ENCODE data around the gene EDRF1.

EDRF1 gene

DNA sequence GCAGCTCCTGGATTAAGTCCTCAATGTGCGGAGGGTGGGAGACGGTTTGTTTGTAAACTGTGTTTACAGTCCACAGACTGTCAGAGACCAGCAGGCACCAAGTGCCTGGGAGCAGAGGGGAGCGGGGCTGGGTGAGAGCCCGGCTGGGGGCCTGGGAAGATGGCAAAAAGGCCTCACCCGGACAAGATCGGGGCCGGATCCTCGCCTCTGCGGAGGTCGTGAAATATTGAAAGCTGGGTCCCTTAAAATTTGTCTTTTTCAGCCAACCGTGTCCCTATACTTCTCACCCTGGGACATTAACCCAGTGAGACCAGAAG lies 53.3 kb downstream of the EDRF1 start:
- Histone ChIP-seq H3K4me1 (ENCODE audit: control insufficient read depth, insufficient read depth, low read length) (peaks cover 4% of the 10 kb centered on the region; the same call in 1 of the 2 replicates), H3K27ac (ENCODE audit: extremely low read depth, low read depth, low read length) (no peak overlapping the region), H3K9me3 (ENCODE audit: control insufficient read depth, insufficient read depth, low read depth, low read length) (no peaks in the 10 kb centered on the region), H3K36me3 (ENCODE audit: control insufficient read depth in 2 of 2, insufficient read depth in 1 of 2, low read length in 2 of 2) (peaks cover 0 to 7% of the 10 kb centered on the region in 2 experiments; a peak in 1 of 3 replicates), H3K4me3 (ENCODE audit: low read depth, low read length) (no peak overlapping the region)
- POLR2A ChIA-PET: no interaction called here
- CTCF ChIA-PET: no interaction called here
- TF ChIP-seq ZNF791 (tag by site-specific recombination; IDR thresholded peaks at IDR 0.05) (no peak), ZNF571 (tag by site-specific recombination; IDR thresholded peaks at IDR 0.05) (no peak), ZNF140 (tag by site-specific recombination; IDR thresholded peaks at IDR 0.05) (no peak), ZNF623 (tag by site-specific recombination; IDR thresholded peaks at IDR 0.05) (no peak), ZNF473 (tag by site-specific recombination; IDR thresholded peaks at IDR 0.05) (no peak), ZNF146 (tag by site-specific recombination; IDR thresholded peaks at IDR 0.05) (no peak), ZSCAN30 (tag by site-specific recombination; IDR thresholded peaks at IDR 0.05) (no peak), ZBTB8A (tag by site-specific recombination; IDR thresholded peaks at IDR 0.05) (no peak), ZFP69B (tag by site-specific recombination; IDR thresholded peaks at IDR 0.05) (no peak), ZBTB48 (tag by site-specific recombination; IDR thresholded peaks at IDR 0.05) (no peak), ZNF626 (tag by site-specific recombination; IDR thresholded peaks at IDR 0.05) (no peak)

DNA sequence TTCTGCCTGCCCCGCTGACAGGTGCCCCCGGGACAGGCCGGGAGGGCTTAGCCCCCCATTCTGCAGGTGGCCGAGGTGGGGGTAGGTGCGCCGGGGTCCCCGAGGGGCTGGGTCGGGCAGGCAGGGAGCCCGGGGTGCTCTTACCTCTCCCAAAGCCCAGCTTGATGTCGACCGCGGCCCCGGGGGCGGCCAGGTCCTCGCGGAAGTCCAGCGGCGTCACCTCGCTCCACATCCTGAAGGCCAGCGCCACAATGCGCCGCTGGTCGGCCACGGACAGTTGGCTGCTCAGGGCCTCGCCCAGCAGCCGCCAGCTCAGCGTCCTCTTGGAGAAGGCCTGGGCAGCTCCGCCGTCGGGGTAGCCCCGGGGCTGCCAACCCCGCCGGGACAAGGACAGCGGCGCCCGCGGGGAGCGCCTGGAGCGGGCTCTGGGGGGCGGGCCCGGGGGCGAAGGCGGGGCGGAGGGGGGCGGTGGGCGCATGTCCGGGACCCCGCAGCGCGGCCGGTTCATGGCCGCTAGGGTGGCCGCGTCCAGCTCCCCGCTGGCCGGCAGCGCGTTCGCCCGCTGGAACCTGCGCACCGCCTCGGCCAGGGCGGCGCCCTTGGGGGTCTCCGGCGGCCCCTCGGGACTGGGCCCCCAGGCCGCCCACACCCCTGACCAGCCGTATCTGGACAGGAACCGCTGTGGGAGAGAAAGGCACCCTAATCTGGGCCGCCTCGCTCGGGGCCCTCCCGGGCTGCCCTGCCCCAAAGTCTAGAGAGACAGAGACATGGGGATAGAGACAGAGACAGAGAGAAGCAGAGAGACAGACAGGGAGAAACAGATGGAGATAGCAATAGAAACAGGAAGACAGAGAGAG lies 54.4 kb downstream of the EDRF1 start:
- TF ChIP-seq ZNF394 (tag by site-specific recombination; IDR thresholded peaks at IDR 0.05; ENCODE audit: borderline replicate concordance) (no peak), ZNF510 (tag by site-specific recombination; IDR thresholded peaks at IDR 0.05; ENCODE audit: insufficient replicate concordance) (no peak), ZNF248 (tag by site-specific recombination; IDR thresholded peaks at IDR 0.05) (no peak), ZNF10 (tag by site-specific recombination; IDR thresholded peaks at IDR 0.05) (no peak), ZXDB (tag by site-specific recombination; IDR thresholded peaks at IDR 0.05) (no peak), ZNF24 (tag by site-specific recombination; IDR thresholded peaks at IDR 0.05) (no peak), YY2 (tag by site-specific recombination; IDR thresholded peaks at IDR 0.05) (no peak), ZNF843 (tag by site-specific recombination; IDR thresholded peaks at IDR 0.05) (no peak)
- Histone ChIP-seq H3K36me3 (ENCODE audit: control insufficient read depth in 2 of 2, insufficient read depth in 1 of 2, low read length in 2 of 2) (peaks cover 0 to 6% of the 10 kb centered on the region in 2 experiments; a peak in 1 of 3 replicates), H3K27ac (ENCODE audit: extremely low read depth, low read depth, low read length) (no peak overlapping the region), H3K9me3 (ENCODE audit: control insufficient read depth, insufficient read depth, low read depth, low read length) (no peaks in the 10 kb centered on the region), H3K4me1 (ENCODE audit: control insufficient read depth, insufficient read depth, low read length) (no peaks in the 10 kb centered on the region), H3K4me3 (ENCODE audit: low read depth, low read length) (no peak overlapping the region)
- POLR2A ChIA-PET: no interaction called here
- CTCF ChIA-PET: no interaction called here

DNA sequence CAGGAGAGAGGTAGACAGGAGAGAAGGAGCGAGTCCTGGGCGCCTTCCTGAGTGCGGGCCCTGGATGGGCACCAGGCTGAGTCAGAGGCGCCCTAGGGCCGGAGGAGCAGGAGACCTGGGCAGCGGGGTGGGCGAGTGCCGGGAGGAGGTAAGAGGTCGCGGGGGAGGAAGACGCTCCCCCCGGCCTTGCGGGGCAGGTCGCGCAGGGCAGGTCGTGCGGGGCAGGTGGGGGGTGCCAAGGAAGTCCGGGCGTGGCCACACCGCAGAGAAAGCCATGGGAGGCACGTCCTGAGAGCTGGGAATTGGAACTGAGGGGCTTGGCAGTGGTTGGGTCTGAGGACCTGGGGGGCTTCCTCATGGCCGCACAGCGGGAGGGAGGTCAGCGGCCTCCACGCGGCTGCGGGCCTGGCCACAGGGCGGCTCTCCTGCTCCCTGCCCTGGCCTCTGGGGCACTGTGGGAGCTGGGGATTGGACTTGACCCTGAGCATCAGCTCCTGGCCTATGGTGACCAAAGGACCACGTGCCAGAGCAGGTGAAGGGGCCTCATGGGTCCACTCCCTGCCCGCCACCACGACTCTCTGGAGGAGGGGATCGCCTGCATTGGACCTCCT lies 55.2 kb downstream of the EDRF1 start:
- Histone ChIP-seq H3K4me1 (ENCODE audit: control insufficient read depth, insufficient read depth, low read length) (no peaks in the 10 kb centered on the region), H3K27ac (ENCODE audit: extremely low read depth, low read depth, low read length) (no peak overlapping the region), H3K4me3 (ENCODE audit: low read depth, low read length) (no peak overlapping the region), H3K9me3 (ENCODE audit: control insufficient read depth, insufficient read depth, low read depth, low read length) (no peaks in the 10 kb centered on the region), H3K36me3 (ENCODE audit: control insufficient read depth in 2 of 2, insufficient read depth in 1 of 2, low read length in 2 of 2) (no peaks in the 10 kb centered on the region)
- TF ChIP-seq HOXD13 (CRISPR knock-in tag; IDR thresholded peaks at IDR 0.05; ENCODE audit: borderline replicate concordance): no peak
- ChIA-PET POLR2A (no interaction called here), CTCF (no interaction called here)

All from HEK293 (cell line).